Measurements from ENCODE around the gene TMX4. TPM values are rescaled to one million over a fixed set of nuclear protein-coding genes. Genes with fewer than 3 reads are reported as not detected.
"Not testable (repeated sequence)": the region's sequence is repeated elsewhere in the genome, so short reads cannot be mapped to it uniquely, and the experiment has no call there.

The TMX4 gene
- polyA plus RNA-seq (2013, experiment 1 of 2; ENCODE audit: insufficient read length), result 12.6 TPM
- polyA plus RNA-seq (2013, experiment 2 of 2; ENCODE audit: insufficient read length), result 9.2 TPM

- peak; percentile 92 for DNase-seq
These were observed at the start of gene TMX4 for GRCh38 chr20:8019246-8019997. Gene TMX4, minus strand, starts transcription at chr20:8019761. Its CDS starts 148 bp downstream, at chr20:8019613.

- DNase-seq, result no peak
These were observed 47.5 kb upstream of the TMX4 start for GRCh38 chr20:8067082-8067481.

- no peak for DNase-seq
These were observed 47.1 kb upstream of the TMX4 start for GRCh38 chr20:8066662-8067061.

- no peak for DNase-seq
These were observed 46.1 kb upstream of the TMX4 start for GRCh38 chr20:8065691-8066090.

- no peak for DNase-seq
These were observed 43.2 kb upstream of the TMX4 start for GRCh38 chr20:8062756-8063155.

- no peak for DNase-seq
These were observed 42.4 kb upstream of the TMX4 start for GRCh38 chr20:8061861-8062518.

GRCh38 chr20:8060977-8061376 lies 41.4 kb upstream of the TMX4 start:
- no peak for DNase-seq

GRCh38 chr20:8057871-8058270 lies 38.3 kb upstream of the TMX4 start:
- no peak for DNase-seq

- no peak for DNase-seq
These were observed 35.5 kb upstream of the TMX4 start for GRCh38 chr20:8055096-8055495.

- no peak for DNase-seq
These were observed 30.7 kb upstream of the TMX4 start for GRCh38 chr20:8050157-8050837.

GRCh38 chr20:8049310-8049709 lies 29.7 kb upstream of the TMX4 start:
- DNase-seq, result peak; percentile 30

GRCh38 chr20:8045946-8046345 lies 26.4 kb upstream of the TMX4 start:
- no peak for DNase-seq

- peak; percentile 51 for DNase-seq
These were observed 24.2 kb upstream of the TMX4 start for GRCh38 chr20:8043687-8044282.

GRCh38 chr20:8039042-8039441 lies 19.5 kb upstream of the TMX4 start:
- no peak for DNase-seq

GRCh38 chr20:8036771-8037170 lies 17.2 kb upstream of the TMX4 start:
- DNase-seq, result no peak

GRCh38 chr20:8033151-8033841 lies 13.7 kb upstream of the TMX4 start:
- no peak for DNase-seq

- DNase-seq, result no peak
These were observed 12.9 kb upstream of the TMX4 start for GRCh38 chr20:8032499-8032898.

- not testable (repeated sequence) for DNase-seq
These were observed 12.0 kb upstream of the TMX4 start for GRCh38 chr20:8031539-8031938.

- no peak for DNase-seq
These were observed 2.1 kb upstream of the TMX4 start for GRCh38 chr20:8021541-8022269.

- peak; percentile 8 for DNase-seq
These were observed 936 bp upstream of the TMX4 start for GRCh38 chr20:8020314-8021079.

GRCh38 chr20:8019998-8020247 lies 362 bp upstream of the TMX4 start:
- DNase-seq, result no peak

- DNase-seq, result peak; percentile 57
These were observed 659 bp downstream of the TMX4 start for GRCh38 chr20:8018958-8019245.
